Osteoblast (primary cell): ENCODE measurements around the gene CHRND. TPM values are rescaled to one million over a fixed set of nuclear protein-coding genes. Genes with fewer than 3 reads are reported as not detected.

ENCODE experiments used
- DNase-seq: peaks from one replicate; pipeline ENCODE4 v3.0.0; 2011; ENCODE audit warnings: low spot score, mixed read lengths; ENCODE audit not compliant: insufficient read length; ENCODE audit errors: missing footprints
- H2AFZ ChIP-seq: 2 replicates; pipeline ENCODE4 v1.6.0; 2011; ENCODE audit warnings: mild to moderate bottlenecking, low read length
- H3K27ac ChIP-seq: 2 replicates; pipeline ENCODE4 v1.5.1; 2011; ENCODE audit warnings: mild to moderate bottlenecking, low read depth, low read length, moderate library complexity
- H3K27me3 ChIP-seq: 2 replicates; pipeline ENCODE4 v1.6.0; 2012; ENCODE audit warnings: mild to moderate bottlenecking, control low read depth, inconsistent platforms, low read length, moderate library complexity; ENCODE audit not compliant: insufficient read depth
- H3K36me3 ChIP-seq: 2 replicates; pipeline ENCODE4 v1.5.1; 2011; ENCODE audit warnings: mild to moderate bottlenecking, low read length, control low read depth, moderate library complexity; ENCODE audit not compliant: insufficient read depth
- H3K4me1 ChIP-seq: 2 replicates; pipeline ENCODE4 v1.5.1; 2011; ENCODE audit warnings: mild to moderate bottlenecking, low read length, control low read depth, moderate library complexity; ENCODE audit not compliant: insufficient read depth
- H3K4me2 ChIP-seq: 2 replicates; pipeline ENCODE4 v1.6.0; 2011; ENCODE audit warnings: mild to moderate bottlenecking, low read length; ENCODE audit not compliant: insufficient read depth
- H3K4me3 ChIP-seq: fragments of 200-600 bp; sonication (generic); 3 replicates; pipeline ENCODE4 v1.5.1; 2012; ENCODE audit warnings: mild to moderate bottlenecking, low read length, inconsistent platforms; ENCODE audit not compliant: insufficient read depth
- H3K79me2 ChIP-seq: 2 replicates; pipeline ENCODE4 v1.6.0; 2012; ENCODE audit warnings: mild to moderate bottlenecking, low read length, control low read depth, inconsistent platforms; ENCODE audit not compliant: insufficient read depth
- H3K9me3 ChIP-seq: 2 replicates; pipeline ENCODE4 v1.5.1; 2011; ENCODE audit warnings: low read depth, low read length, control low read depth
- H4K20me1 ChIP-seq: 2 replicates; pipeline ENCODE4 v1.6.0; 2012; ENCODE audit warnings: mild to moderate bottlenecking, low read length, control low read depth; ENCODE audit not compliant: insufficient read depth
- total RNA-seq: library from RNA; depleted of rRNA; stranded (reverse); fragments of >200 nt; gene quantifications from 2 replicates; pipeline ENCODE4 v1.2.3, GENCODE V29; 2012
- TF ChIP-seq, protein P1 (sequence below): IDR thresholded peaks from 2 replicates; pipeline ENCODE4 v1.5.1; 2011; ENCODE audit warnings: mild to moderate bottlenecking, low read depth, low read length, moderate library complexity; ENCODE audit errors: extremely low read depth

Gene CHRND
- total RNA-seq, 1 donor: not detected

- TF ChIP-seq, protein P1, sequence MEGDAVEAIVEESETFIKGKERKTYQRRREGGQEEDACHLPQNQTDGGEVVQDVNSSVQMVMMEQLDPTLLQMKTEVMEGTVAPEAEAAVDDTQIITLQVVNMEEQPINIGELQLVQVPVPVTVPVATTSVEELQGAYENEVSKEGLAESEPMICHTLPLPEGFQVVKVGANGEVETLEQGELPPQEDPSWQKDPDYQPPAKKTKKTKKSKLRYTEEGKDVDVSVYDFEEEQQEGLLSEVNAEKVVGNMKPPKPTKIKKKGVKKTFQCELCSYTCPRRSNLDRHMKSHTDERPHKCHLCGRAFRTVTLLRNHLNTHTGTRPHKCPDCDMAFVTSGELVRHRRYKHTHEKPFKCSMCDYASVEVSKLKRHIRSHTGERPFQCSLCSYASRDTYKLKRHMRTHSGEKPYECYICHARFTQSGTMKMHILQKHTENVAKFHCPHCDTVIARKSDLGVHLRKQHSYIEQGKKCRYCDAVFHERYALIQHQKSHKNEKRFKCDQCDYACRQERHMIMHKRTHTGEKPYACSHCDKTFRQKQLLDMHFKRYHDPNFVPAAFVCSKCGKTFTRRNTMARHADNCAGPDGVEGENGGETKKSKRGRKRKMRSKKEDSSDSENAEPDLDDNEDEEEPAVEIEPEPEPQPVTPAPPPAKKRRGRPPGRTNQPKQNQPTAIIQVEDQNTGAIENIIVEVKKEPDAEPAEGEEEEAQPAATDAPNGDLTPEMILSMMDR: no peak
- Histone ChIP-seq H3K4me1 (no peaks in the 10 kb centered on the region), H2AFZ (no peak overlapping the region), H3K9me3 (no peaks in the 10 kb centered on the region), H3K4me3 (no peak overlapping the region), H3K79me2 (no peaks in the 10 kb centered on the region), H3K4me2 (no peak overlapping the region), H3K36me3 (no peaks in the 10 kb centered on the region), H3K27me3 (peaks cover 32% of the 10 kb centered on the region), H3K27ac (no peak overlapping the region), H4K20me1 (no peaks in the 10 kb centered on the region)
- no peak for DNase-seq
Measured at GRCh38 chr2:232502511-232502910, 23.4 kb upstream of the CHRND start.

DNA sequence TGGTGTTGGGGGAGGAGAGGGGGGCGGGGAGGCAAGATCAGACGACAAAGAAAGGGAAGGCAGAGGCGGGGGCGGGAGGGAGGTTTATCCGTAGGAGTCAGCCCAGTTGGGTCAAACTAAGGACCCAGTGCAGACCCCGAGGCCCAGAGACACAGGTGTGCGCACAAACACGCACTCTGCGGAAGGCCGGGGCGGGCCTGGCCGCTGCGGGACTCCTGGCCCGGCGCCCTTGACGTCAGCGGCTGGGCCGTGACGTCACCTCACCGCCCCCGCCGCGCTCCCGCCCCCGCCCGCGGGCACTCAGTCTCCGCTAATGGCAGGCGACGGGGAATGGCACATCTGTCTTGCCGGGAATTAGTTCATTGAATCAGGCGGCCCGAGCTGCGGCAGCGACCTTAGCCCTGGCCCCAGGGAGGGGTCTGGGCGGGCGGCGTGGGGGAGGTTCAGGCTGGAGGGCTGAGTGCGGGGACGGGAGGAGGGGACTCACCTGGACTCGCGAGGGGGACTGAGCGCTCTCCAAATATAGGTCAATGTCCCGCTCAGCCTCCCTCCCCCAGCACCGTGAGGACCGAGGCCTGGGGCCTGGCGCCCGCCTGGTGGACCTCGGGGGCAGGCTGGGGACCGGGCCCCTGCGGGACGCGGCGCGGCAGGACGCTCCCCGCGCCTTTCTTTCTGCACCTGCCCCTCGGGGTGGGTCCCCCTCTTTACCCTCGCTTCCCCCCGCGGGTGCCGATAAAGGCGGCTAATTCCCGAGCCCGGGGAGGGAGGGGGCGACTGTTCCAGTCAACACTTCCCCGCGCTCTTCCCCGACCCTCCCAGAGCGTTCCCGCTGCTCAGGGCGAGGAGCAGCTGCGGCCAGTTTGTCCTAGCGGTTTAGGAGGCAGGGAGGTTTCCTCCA lies 22.8 kb upstream of the CHRND start:
- TF ChIP-seq, protein P1: no peak
- H3K27ac ChIP-seq: no peak overlapping the region
- no peak overlapping the region for H2AFZ ChIP-seq
- no peaks in the 10 kb centered on the region for H3K9me3 ChIP-seq
- H3K4me3 ChIP-seq: peak overlapping the region; percentile 10
- H3K27me3 ChIP-seq: peaks cover 32% of the 10 kb centered on the region
- H3K36me3 ChIP-seq: no peaks in the 10 kb centered on the region
- H3K4me2 ChIP-seq: no peak overlapping the region
- H4K20me1 ChIP-seq: no peaks in the 10 kb centered on the region
- no peaks in the 10 kb centered on the region for H3K4me1 ChIP-seq
- no peaks in the 10 kb centered on the region for H3K79me2 ChIP-seq
- no peak for DNase-seq

GRCh38 chr2:232503809-232504323 lies 22.1 kb upstream of the CHRND start:
- no peaks in the 10 kb centered on the region for H4K20me1 ChIP-seq
- H3K4me1 ChIP-seq: no peaks in the 10 kb centered on the region
- DNase-seq: no peak
- no peak overlapping the region for H3K4me3 ChIP-seq
- H3K27me3 ChIP-seq: peaks cover 32% of the 10 kb centered on the region
- H3K79me2 ChIP-seq: no peaks in the 10 kb centered on the region
- H3K4me2 ChIP-seq: no peak overlapping the region
- no peaks in the 10 kb centered on the region for H3K36me3 ChIP-seq
- TF ChIP-seq, protein P1: no peak
- H3K27ac ChIP-seq: no peak overlapping the region
- no peaks in the 10 kb centered on the region for H3K9me3 ChIP-seq
- no peak overlapping the region for H2AFZ ChIP-seq

DNA sequence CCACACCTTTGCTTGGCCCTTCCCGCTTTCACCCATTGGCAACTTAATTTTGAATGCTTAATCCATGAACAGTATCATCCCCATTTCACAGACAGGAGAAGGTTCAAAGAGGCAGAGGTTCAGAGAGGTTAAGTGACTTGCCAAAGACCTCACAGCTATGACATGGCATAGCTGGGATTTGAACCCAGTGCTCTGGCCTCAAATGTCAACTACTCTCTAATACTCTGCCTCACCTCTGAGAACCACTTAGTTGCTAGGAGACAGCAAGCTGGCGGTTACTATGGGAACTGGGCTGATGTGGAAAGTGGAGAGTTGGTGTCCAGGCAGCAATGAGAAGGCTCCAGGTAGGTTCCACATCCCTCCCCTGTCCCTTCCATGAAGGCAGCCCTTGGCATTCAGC lies 21.5 kb upstream of the CHRND start:
- H3K27me3 ChIP-seq: peaks cover 32% of the 10 kb centered on the region
- no peaks in the 10 kb centered on the region for H3K9me3 ChIP-seq
- no peak overlapping the region for H3K4me3 ChIP-seq
- H4K20me1 ChIP-seq: no peaks in the 10 kb centered on the region
- H3K4me2 ChIP-seq: no peak overlapping the region
- H3K4me1 ChIP-seq: no peaks in the 10 kb centered on the region
- no peaks in the 10 kb centered on the region for H3K79me2 ChIP-seq
- no peaks in the 10 kb centered on the region for H3K36me3 ChIP-seq
- no peak overlapping the region for H2AFZ ChIP-seq
- no peak overlapping the region for H3K27ac ChIP-seq
- TF ChIP-seq, protein P1: no peak
- DNase-seq: no peak
